Endothelial cell of umbilical vein (primary cell): Measurements from ENCODE around the gene ALDH1A2. TPM values are rescaled to one million over a fixed set of nuclear protein-coding genes. Genes with fewer than 3 reads are reported as not detected.

ENCODE experiments used
- BruUV-seq: library from RNA; stranded (reverse); fragments of 400-500 nt; replicated peaks from 2 replicates; lab custom pipeline; 2021; lab: Mats Ljungman, UMichigan
- CTCF ChIA-PET: fragments of 300-600, 350-600 bp; sonication (Branson Sonifier 250); formaldehyde crosslinking; loops from one replicate; lab custom pipeline; 2021; ENCODE audit warnings: antibody characterized with exemption, inconsistent platforms; lab: Charles Lee
- POLR2A ChIA-PET: fragments of 300-600, 350-600 bp; sonication (Branson Sonifier 250); formaldehyde crosslinking; loops from one replicate; lab custom pipeline; 2021; ENCODE audit warnings: antibody characterized with exemption, inconsistent platforms; lab: Charles Lee
- DNase-seq: peaks from one replicate; pipeline ENCODE4 v3.0.0-alpha.2; 2011; ENCODE audit warnings: low read depth, low spot score
- FAIRE-seq: peaks from 2 replicates; lab custom pipeline; 2011; peaks lifted over from hg19 to GRCh38; lab: Jason Lieb, UNC
- H2AFZ ChIP-seq: 2 replicates; pipeline ENCODE4 v1.6.0; 2012; ENCODE audit warnings: low read depth, low read length, control low read depth, inconsistent platforms
- H3K27ac ChIP-seq: 2 replicates; pipeline ENCODE4 v1.5.1; 2011; ENCODE audit warnings: low read depth, mild to moderate bottlenecking, control low read depth, low read length, moderate library complexity; ENCODE audit not compliant: insufficient read depth
- H3K27me3 ChIP-seq, 2 experiments: 2 replicates each; pipeline versions ENCODE4 v1.6.0 to v1.6.1; 2011; ENCODE audit warnings: low read length in 2 of 2, mixed read lengths in 1 of 2; ENCODE audit not compliant: control insufficient read depth in 2 of 2, insufficient read depth in 2 of 2
- H3K36me3 ChIP-seq, 2 experiments: 2 replicates in 1 of 2; 3 replicates in 1 of 2; pipeline ENCODE4 v1.5.1; 2011; ENCODE audit warnings: low read length in 2 of 2, mild to moderate bottlenecking in 1 of 2, moderate library complexity in 1 of 2; ENCODE audit not compliant: control insufficient read depth in 2 of 2, insufficient read depth in 2 of 2; ENCODE audit errors: extremely low read depth in 1 of 2
- H3K4me1 ChIP-seq: 3 replicates; pipeline ENCODE4 v1.5.1; 2011; ENCODE audit warnings: mild to moderate bottlenecking, low read length; ENCODE audit not compliant: control insufficient read depth, insufficient read depth; ENCODE audit errors: extremely low read depth
- H3K4me2 ChIP-seq: 2 replicates; pipeline ENCODE4 v1.6.1; 2011; ENCODE audit warnings: low read length, control low read depth, mixed read lengths; ENCODE audit not compliant: insufficient read depth
- H3K4me3 ChIP-seq, 3 experiments: fragments of 200-600 bp in 1 of 3; sonication (generic), shearing (Covaris generic) in 1 of 3; replicated peaks in 1 of 3; 2 replicates each; pipeline ENCODE4 v1.5.1; 2011 to 2016; ENCODE audit warnings: control low read depth in 3 of 3, low read length in 3 of 3, mild to moderate bottlenecking in 2 of 3, inconsistent platforms in 1 of 3, low read depth in 1 of 3, moderate library complexity in 1 of 3; ENCODE audit not compliant: insufficient read depth in 1 of 3
- H3K79me2 ChIP-seq: 2 replicates; pipeline ENCODE4 v1.6.0; 2012; ENCODE audit warnings: low read length, inconsistent platforms; ENCODE audit not compliant: control insufficient read depth, insufficient read depth
- H3K9ac ChIP-seq: replicated peaks from 2 replicates; pipeline ENCODE3; 2011; ENCODE audit warnings: low read length, control low read depth; ENCODE audit not compliant: insufficient read depth; ENCODE audit errors: extremely low read depth
- H3K9me1 ChIP-seq: replicated peaks from 3 replicates; pipeline ENCODE4 v1.6.0; 2011; ENCODE audit warnings: mild to moderate bottlenecking, low read length; ENCODE audit not compliant: control insufficient read depth, insufficient read depth; ENCODE audit errors: extremely low read depth
- H3K9me3 ChIP-seq: replicated peaks from 2 replicates; pipeline ENCODE4 v1.5.1; 2012; ENCODE audit warnings: low read length, inconsistent platforms; ENCODE audit not compliant: control insufficient read depth, insufficient read depth
- H4K20me1 ChIP-seq: replicated peaks from 2 replicates; pipeline ENCODE3; 2011; ENCODE audit warnings: mild to moderate bottlenecking, low read length; ENCODE audit not compliant: control insufficient read depth, insufficient read depth; ENCODE audit errors: extremely low read depth
- EZH2 ChIP-seq: IDR thresholded peaks from 2 replicates; pipeline ENCODE4 v1.6.1; 2012; ENCODE audit warnings: borderline replicate concordance, low read depth, mild to moderate bottlenecking, moderate library complexity, low read length, inconsistent platforms; ENCODE audit not compliant: severe bottlenecking
- FOS ChIP-seq: IDR thresholded peaks from 2 replicates; pipeline ENCODE4 v1.6.1; 2011; ENCODE audit warnings: mild to moderate bottlenecking, low read length, moderate library complexity, borderline replicate concordance; ENCODE audit not compliant: insufficient read depth
- GATA2 ChIP-seq: IDR thresholded peaks from 2 replicates; pipeline ENCODE4 v1.7.0; 2011; ENCODE audit warnings: low read depth, mild to moderate bottlenecking, moderate library complexity, mixed read lengths, low read length; ENCODE audit not compliant: insufficient read length, insufficient read depth
- JUN ChIP-seq: IDR thresholded peaks from 2 replicates; pipeline ENCODE4 v1.6.1; 2011; ENCODE audit warnings: borderline replicate concordance, low read depth; ENCODE audit not compliant: insufficient read length, insufficient read depth
- MYC ChIP-seq: IDR thresholded peaks from one replicate; pipeline ENCODE4 v1.6.1; 2011; ENCODE audit warnings: mild to moderate bottlenecking, low read depth, low read length
- POLR2A ChIP-seq: IDR thresholded peaks from 2 replicates; pipeline ENCODE4 v1.6.1; 2012; ENCODE audit warnings: low read depth, mild to moderate bottlenecking, control low read depth, low read length
- POLR2AphosphoS5 ChIP-seq: IDR thresholded peaks from 2 replicates; pipeline ENCODE4 v1.6.1; 2012; ENCODE audit warnings: low read depth, mild to moderate bottlenecking, control low read depth, low read length, moderate library complexity; ENCODE audit not compliant: insufficient read depth
- dilution Hi-C: fragments of 300-500 bp; cut with MboI; formaldehyde crosslinking; loops from one replicate; pipeline ENCODE4 v1.15.0; 2019; ENCODE audit warnings: low sequenced_read_pairs; ENCODE audit not compliant: extremely low pct_ligation_motif_present
- intact Hi-C: fragments of 100-400 bp; cut with micrococcal nuclease; formaldehyde crosslinking; loops from one replicate; pipeline ENCODE4 v1.10.0; 2022
- polyA plus RNA-seq, 4 experiments: library from polyadenylated mRNA; depleted of rRNA in 3 of 4; stranded (reverse) in 3 of 4; unstranded in 1 of 4; fragments of >200 nt; gene quantifications; 2 replicates each; pipeline versions ENCODE4 v1.2.1 to v1.2.3, GENCODE V29; 2011 to 2012; ENCODE audit warnings: missing spikeins in 1 of 4
- total RNA-seq: library from RNA; stranded (reverse); gene quantifications from 2 replicates; pipeline ENCODE4 v1.2.3, GENCODE V29; 2021
- TF ChIP-seq, protein P1 (sequence below): IDR thresholded peaks from 2 replicates; pipeline ENCODE4 v1.6.1; 2011; ENCODE audit not compliant: insufficient read depth, insufficient read length
- TF ChIP-seq, protein P2 (sequence below), 2 donors: IDR thresholded peaks; 1 replicate in 1 of 2; 2 replicates in 1 of 2; pipeline ENCODE4 v1.5.1; 2011; ENCODE audit warnings: low read length in 2 of 2, mild to moderate bottlenecking in 2 of 2, moderate library complexity in 2 of 2, control low read depth in 1 of 2, inconsistent platforms in 1 of 2, low read depth in 1 of 2; ENCODE audit not compliant: insufficient read depth in 1 of 2; ENCODE audit errors: extremely low read depth in 1 of 2

Gene ALDH1A2
- total and polyA plus RNA-seq, 2 donors (not counting 3 experiments of a cell fraction or from before 2014, with no cell fraction given): 16.3 to 34.9 TPM

DNA sequence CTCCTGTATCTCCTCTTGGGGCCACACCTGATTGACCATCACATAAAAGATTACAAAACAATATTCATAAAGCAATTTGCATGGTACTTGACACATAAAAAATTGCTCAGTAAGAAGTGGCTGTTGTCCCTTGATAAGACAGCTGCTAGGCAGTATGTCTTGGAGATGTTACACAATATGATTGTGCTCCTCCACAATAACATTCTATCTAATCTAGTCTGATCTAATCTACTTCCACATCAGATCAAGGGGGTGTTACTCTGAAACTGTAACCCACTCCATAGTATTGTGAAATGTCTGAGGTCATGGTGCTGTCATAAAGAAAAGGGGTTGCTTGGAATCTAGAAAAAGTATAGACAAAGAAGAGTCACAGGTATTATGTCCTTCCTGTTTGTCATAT lies 49.3 kb upstream of the ALDH1A2 start:
- H3K27ac ChIP-seq: no peak overlapping the region
- no peak overlapping the region for H3K4me3 ChIP-seq
- H3K4me1 ChIP-seq: no peaks in the 10 kb centered on the region
- no peak overlapping the region for H3K9ac ChIP-seq
- no peaks in the 10 kb centered on the region for H3K9me1 ChIP-seq
- DNase-seq: no peak
- H2AFZ ChIP-seq: no peak overlapping the region
- no peaks in the 10 kb centered on the region for H3K36me3 ChIP-seq
- H3K27me3 ChIP-seq: peaks cover 3 to 4% of the 10 kb centered on the region in 2 experiments
- H3K79me2 ChIP-seq: no peaks in the 10 kb centered on the region
- no TSS peak for BruUV-seq
- no peaks in the 10 kb centered on the region for H4K20me1 ChIP-seq
- POLR2A ChIA-PET: no interaction called here
- CTCF ChIA-PET: interaction anchor here (1.0 to 1.1 kb wide), 3 partner anchors 46 to 67 kb away, joined by 3 to 4 read pairs (median 3); no protein-coding TSS in a partner anchor
- no peak overlapping the region for H3K4me2 ChIP-seq
- TF ChIP-seq EZH2 (no peak), MYC (no peak), POLR2AphosphoS5 (no peak), FOS (no peak), GATA2 (no peak), POLR2A (no peak), JUN (no peak)
- TF ChIP-seq, protein P1, sequence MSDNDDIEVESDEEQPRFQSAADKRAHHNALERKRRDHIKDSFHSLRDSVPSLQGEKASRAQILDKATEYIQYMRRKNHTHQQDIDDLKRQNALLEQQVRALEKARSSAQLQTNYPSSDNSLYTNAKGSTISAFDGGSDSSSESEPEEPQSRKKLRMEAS: no peak
- TF ChIP-seq, protein P2, sequence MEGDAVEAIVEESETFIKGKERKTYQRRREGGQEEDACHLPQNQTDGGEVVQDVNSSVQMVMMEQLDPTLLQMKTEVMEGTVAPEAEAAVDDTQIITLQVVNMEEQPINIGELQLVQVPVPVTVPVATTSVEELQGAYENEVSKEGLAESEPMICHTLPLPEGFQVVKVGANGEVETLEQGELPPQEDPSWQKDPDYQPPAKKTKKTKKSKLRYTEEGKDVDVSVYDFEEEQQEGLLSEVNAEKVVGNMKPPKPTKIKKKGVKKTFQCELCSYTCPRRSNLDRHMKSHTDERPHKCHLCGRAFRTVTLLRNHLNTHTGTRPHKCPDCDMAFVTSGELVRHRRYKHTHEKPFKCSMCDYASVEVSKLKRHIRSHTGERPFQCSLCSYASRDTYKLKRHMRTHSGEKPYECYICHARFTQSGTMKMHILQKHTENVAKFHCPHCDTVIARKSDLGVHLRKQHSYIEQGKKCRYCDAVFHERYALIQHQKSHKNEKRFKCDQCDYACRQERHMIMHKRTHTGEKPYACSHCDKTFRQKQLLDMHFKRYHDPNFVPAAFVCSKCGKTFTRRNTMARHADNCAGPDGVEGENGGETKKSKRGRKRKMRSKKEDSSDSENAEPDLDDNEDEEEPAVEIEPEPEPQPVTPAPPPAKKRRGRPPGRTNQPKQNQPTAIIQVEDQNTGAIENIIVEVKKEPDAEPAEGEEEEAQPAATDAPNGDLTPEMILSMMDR (IDR thresholded peaks at IDR 0.05; ENCODE audit: extremely low read depth in 1 of 2, insufficient read depth in 1 of 2, low read depth in 1 of 2, low read length in 2 of 2): no peak
- intact Hi-C loops: loop anchor here (1.0 kb wide), 1 partner anchor 67 kb away; no protein-coding TSS in a partner anchor
- no peak for FAIRE-seq
- H3K9me3 ChIP-seq: no peaks in the 10 kb centered on the region
- dilution Hi-C loops: no loop called here
